Keratinocyte (primary cell): ENCODE results near the gene SAMD11. TPM values are rescaled to one million over a fixed set of nuclear protein-coding genes. Genes with fewer than 3 reads are reported as not detected.

Experiments used
- DNase-seq: peaks from one replicate; pipeline ENCODE4 v3.0.0-alpha.2; 2011; ENCODE audit warnings: low read depth, missing footprints, low spot score
- FAIRE-seq: peaks from 2 replicates; lab custom pipeline; 2011; peaks lifted over from hg19 to GRCh38; lab: Jason Lieb, UNC
- H2AFZ ChIP-seq: 2 replicates; pipeline ENCODE4 v1.6.0; 2012; ENCODE audit warnings: low read length, control low read depth, inconsistent platforms; ENCODE audit not compliant: control insufficient read depth
- H3K27ac ChIP-seq: 2 replicates; pipeline ENCODE4 v1.5.1; 2011; ENCODE audit warnings: low read length; ENCODE audit not compliant: control insufficient read depth, insufficient read depth
- H3K27me3 ChIP-seq: 3 replicates; pipeline ENCODE4 v1.6.0; 2011; ENCODE audit warnings: low read length; ENCODE audit not compliant: control insufficient read depth, insufficient read depth; ENCODE audit errors: extremely low read depth
- H3K36me3 ChIP-seq, 2 experiments: 2 replicates in 1 of 2; 3 replicates in 1 of 2; pipeline ENCODE4 v1.5.1; 2011; ENCODE audit warnings: low read length in 2 of 2, mild to moderate bottlenecking in 1 of 2; ENCODE audit not compliant: control insufficient read depth in 2 of 2, insufficient read depth in 2 of 2; ENCODE audit errors: extremely low read depth in 1 of 2
- H3K4me1 ChIP-seq: 3 replicates; pipeline ENCODE4 v1.5.1; 2011; ENCODE audit warnings: low read length; ENCODE audit not compliant: control insufficient read depth, insufficient read depth; ENCODE audit errors: extremely low read depth
- H3K4me2 ChIP-seq: 3 replicates; pipeline ENCODE4 v1.6.0; 2011; ENCODE audit warnings: low read depth, low read length; ENCODE audit not compliant: control insufficient read depth, insufficient read depth; ENCODE audit errors: extremely low read depth
- H3K4me3 ChIP-seq, 3 experiments: fragments of 200-600 bp in 1 of 3; sonication (generic) in 1 of 3; 2 replicates in 2 of 3; 3 replicates in 1 of 3; pipeline ENCODE4 v1.5.1; 2011 to 2016; ENCODE audit warnings: low read length in 3 of 3, mild to moderate bottlenecking in 3 of 3, control low read depth in 2 of 3, inconsistent platforms in 1 of 3, low read depth in 1 of 3, mixed read lengths in 1 of 3, mixed run types in 1 of 3, moderate library complexity in 1 of 3; ENCODE audit not compliant: control insufficient read depth in 2 of 3, insufficient read depth in 2 of 3; ENCODE audit errors: extremely low read depth in 1 of 3
- H3K79me2 ChIP-seq: 2 replicates; pipeline ENCODE4 v1.6.0; 2012; ENCODE audit warnings: low read length; ENCODE audit not compliant: control insufficient read depth, insufficient read depth
- H3K9ac ChIP-seq: 3 replicates; pipeline ENCODE4 v1.6.0; 2011; ENCODE audit warnings: low read length; ENCODE audit not compliant: control insufficient read depth, insufficient read depth; ENCODE audit errors: extremely low read depth
- H3K9me1 ChIP-seq: 3 replicates; pipeline ENCODE4 v1.6.0; 2011; ENCODE audit warnings: low read length; ENCODE audit not compliant: control insufficient read depth, insufficient read depth; ENCODE audit errors: extremely low read depth
- H3K9me3 ChIP-seq: 2 replicates; pipeline ENCODE4 v1.5.1; 2012; ENCODE audit warnings: low read depth, low read length; ENCODE audit not compliant: control insufficient read depth
- H4K20me1 ChIP-seq: 3 replicates; pipeline ENCODE4 v1.6.0; 2011; ENCODE audit warnings: low read length; ENCODE audit not compliant: control insufficient read depth, insufficient read depth; ENCODE audit errors: extremely low read depth
- CTCF ChIP-seq, 3 experiments: IDR thresholded peaks in 1 of 3; conservative IDR thresholded peaks in 1 of 3; optimal IDR thresholded peaks in 1 of 3; 2 replicates in 2 of 3; 3 replicates in 1 of 3; pipeline versions ENCODE3 to v1.5.1; 2011; ENCODE audit warnings: low read length in 3 of 3, mild to moderate bottlenecking in 3 of 3, moderate library complexity in 2 of 3, control low read depth in 1 of 3, inconsistent platforms in 1 of 3; ENCODE audit not compliant: insufficient read depth in 2 of 3; ENCODE audit errors: extremely low read depth in 1 of 3
- EZH2 ChIP-seq: IDR thresholded peaks from one replicate; pipeline ENCODE4 v1.6.1; 2012; ENCODE audit warnings: inconsistent platforms, mild to moderate bottlenecking, low read length, moderate library complexity
- dilution Hi-C: fragments of 300-500 bp; cut with MboI; formaldehyde crosslinking; loops from one replicate; pipeline ENCODE4 v1.7.0; 2020; ENCODE audit warnings: low sequenced_read_pairs; ENCODE audit not compliant: extremely low pct_ligation_motif_present
- polyA plus RNA-seq, 5 experiments: library from polyadenylated mRNA; depleted of rRNA in 3 of 5; stranded (reverse) in 3 of 5; stranded (forward) in 1 of 5; unstranded in 1 of 5; fragments of >200 nt; gene quantifications; 1 replicate in 1 of 5; 2 replicates in 3 of 5; 3 replicates in 1 of 5; pipeline versions ENCODE4 v1.2.1 to v1.2.3, GENCODE V29; 2011 to 2012; ENCODE audit warnings: missing spikeins in 2 of 5, low read depth in 1 of 5, low replicate concordance in 1 of 5

The SAMD11 gene
- polyA plus RNA-seq, 1 donor (not counting 4 experiments of a cell fraction or from before 2014, with no cell fraction given): not detected

GRCh38 chr1:953524-954320 is 30.0 kb downstream of the SAMD11 start:
- H3K27ac ChIP-seq: no peak overlapping the region
- no peaks in the 10 kb centered on the region for H3K9me1 ChIP-seq
- H4K20me1 ChIP-seq: peaks cover 12% of the 10 kb centered on the region
- dilution Hi-C loops: no loop called here
- H3K9ac ChIP-seq: no peak overlapping the region
- no peak overlapping the region for H3K4me2 ChIP-seq
- H3K27me3 ChIP-seq: no peaks in the 10 kb centered on the region
- DNase-seq (no peak), FAIRE-seq (no peak)
- H3K9me3 ChIP-seq: no peaks in the 10 kb centered on the region
- H3K79me2 ChIP-seq: peaks cover 28% of the 10 kb centered on the region
- H3K4me3 ChIP-seq: no peak overlapping the region
- H3K4me1 ChIP-seq: peaks cover 10% of the 10 kb centered on the region
- TF ChIP-seq CTCF (optimal IDR thresholded peaks at IDR 0.05 in 1 of 3, IDR thresholded peaks at IDR 0.05 in 1 of 3, conservative IDR thresholded peaks at IDR 0.05 in 1 of 3; ENCODE audit: extremely low read depth in 1 of 3, insufficient read depth in 2 of 3, low read length in 3 of 3) (no peak), EZH2 (no peak)
- peaks cover 61 to 72% of the 10 kb centered on the region in 2 experiments for H3K36me3 ChIP-seq
- H2AFZ ChIP-seq: no peak overlapping the region

GRCh38 chr1:954927-955326 is 31.2 kb downstream of the SAMD11 start:
- peaks cover 51 to 64% of the 10 kb centered on the region in 2 experiments for H3K36me3 ChIP-seq
- dilution Hi-C loops: no loop called here
- peaks cover 32% of the 10 kb centered on the region for H3K79me2 ChIP-seq
- H4K20me1 ChIP-seq: peaks cover 12% of the 10 kb centered on the region
- DNase-seq: no peak
- H3K4me2 ChIP-seq: no peak overlapping the region
- H2AFZ ChIP-seq: no peak overlapping the region
- H3K9ac ChIP-seq: no peak overlapping the region
- H3K4me1 ChIP-seq: peaks cover 10% of the 10 kb centered on the region
- H3K9me3 ChIP-seq: no peaks in the 10 kb centered on the region
- no peak for TF ChIP-seq EZH2
- TF ChIP-seq CTCF (optimal IDR thresholded peaks at IDR 0.05 in 1 of 3, IDR thresholded peaks at IDR 0.05 in 1 of 3, conservative IDR thresholded peaks at IDR 0.05 in 1 of 3; ENCODE audit: extremely low read depth in 1 of 3, insufficient read depth in 2 of 3, low read length in 3 of 3): no peak
- H3K9me1 ChIP-seq: no peaks in the 10 kb centered on the region
- no peak overlapping the region for H3K27ac ChIP-seq
- no peak overlapping the region for H3K4me3 ChIP-seq
- no peak for FAIRE-seq
- H3K27me3 ChIP-seq: peaks cover 5% of the 10 kb centered on the region
